GM12892 (cell line): ENCODE data around the gene BLMH.

Source experiments
- POLR2A ChIP-seq: IDR thresholded peaks from 2 replicates; pipeline ENCODE4 v1.6.1; 2011; ENCODE audit warnings: low read depth, low read length, control low read depth
- POLR2AphosphoS5 ChIP-seq: IDR thresholded peaks from 2 replicates; pipeline ENCODE4 v1.6.1; 2011; ENCODE audit warnings: low read depth, low read length, control low read depth

DNA sequence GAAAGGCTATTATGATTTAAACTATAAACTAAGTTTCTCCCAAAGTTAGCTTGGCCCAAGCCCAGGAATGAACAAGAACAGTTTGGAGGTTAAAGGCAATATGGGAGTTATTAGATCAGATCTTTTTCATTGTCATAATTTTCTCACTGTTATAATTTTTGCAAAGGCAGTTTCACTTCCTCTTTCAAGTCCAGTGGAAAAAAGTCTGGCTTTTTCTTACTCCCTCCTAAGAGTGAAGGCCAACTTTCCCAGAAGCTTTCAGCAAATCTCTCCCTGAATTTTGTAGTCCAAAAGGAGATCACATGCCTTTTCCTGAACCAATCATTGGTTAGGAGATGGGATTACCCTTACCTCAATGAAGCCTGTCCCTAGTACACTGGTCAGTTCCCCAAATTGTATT, 9.1 kb upstream of the BLMH start:
- TF ChIP-seq POLR2A: no peak
- TF ChIP-seq POLR2AphosphoS5: no peak
